ENCODE measurements around the gene MED20.

The MED20 gene

GRCh38 chr6:41901882-41902519, 18.9 kb downstream of the MED20 start:
- no peak for FAIRE-seq

- no peak for FAIRE-seq
Observed at GRCh38 chr6:41900861-41901260, 20.1 kb downstream of the MED20 start.

- FAIRE-seq: no peak
Observed at GRCh38 chr6:41896281-41896680, 24.7 kb downstream of the MED20 start.

GRCh38 chr6:41895300-41896233, 25.4 kb downstream of the MED20 start, which contains the start of gene USP49:
Gene USP49, minus strand, starts transcription at chr6:41895375. Its CDS starts 88,392 bp downstream, at chr6:41806983.
- FAIRE-seq: no peak

- FAIRE-seq: no peak
Observed at GRCh38 chr6:41894366-41895299, 26.3 kb downstream of the MED20 start.

- no peak for FAIRE-seq
Observed at GRCh38 chr6:41892921-41893564, 27.9 kb downstream of the MED20 start.

- no peak for FAIRE-seq
Observed at GRCh38 chr6:41887331-41887751, 33.6 kb downstream of the MED20 start.

GRCh38 chr6:41885930-41886329, 35.0 kb downstream of the MED20 start:
- FAIRE-seq: no peak

- FAIRE-seq: no peak
Observed at GRCh38 chr6:41884957-41885356, 36.0 kb downstream of the MED20 start.

GRCh38 chr6:41881506-41881905, 39.4 kb downstream of the MED20 start:
- no peak for FAIRE-seq

GRCh38 chr6:41878961-41879405, 42.0 kb downstream of the MED20 start:
- no peak for FAIRE-seq

- no peak for FAIRE-seq
Observed at GRCh38 chr6:41878246-41878645, 42.7 kb downstream of the MED20 start.

GRCh38 chr6:41877051-41877680, 43.8 kb downstream of the MED20 start:
- no peak for FAIRE-seq

GRCh38 chr6:41874741-41875140, 46.2 kb downstream of the MED20 start:
- FAIRE-seq: no peak

GRCh38 chr6:41872147-41872546, 48.8 kb downstream of the MED20 start:
- FAIRE-seq: no peak

GRCh38 chr6:41871691-41872090, 49.2 kb downstream of the MED20 start:
- FAIRE-seq: no peak

- no peak for FAIRE-seq
Observed at GRCh38 chr6:41859356-41859755, 61.6 kb downstream of the MED20 start.

- FAIRE-seq: no peak
Observed at GRCh38 chr6:41858703-41859102, 62.2 kb downstream of the MED20 start.

Data from TTC549 (cell line).